Mesendoderm (in vitro differentiated cells): Measurements from ENCODE around the gene NTNG1.
"Not testable (repeated sequence)": the region's sequence is repeated elsewhere in the genome, so short reads cannot be mapped to it uniquely, and the experiment has no call there.

ENCODE experiments used
- DNase-seq: peaks from one replicate; pipeline ENCODE4 v3.0.0; 2013
- H2AK5ac ChIP-seq: 2 replicates; pipeline ENCODE4 v1.6.1; 2013; ENCODE audit warnings: low read length, inconsistent platforms
- H2BK120ac ChIP-seq: 2 replicates; pipeline ENCODE4 v1.6.1; 2013; ENCODE audit warnings: low read depth, mild to moderate bottlenecking, low read length, moderate library complexity, mixed read lengths
- H2BK15ac ChIP-seq: replicated peaks from 2 replicates; pipeline ENCODE4 v1.6.1; 2013; ENCODE audit warnings: low read depth, mild to moderate bottlenecking, moderate library complexity
- H2BK5ac ChIP-seq: 2 replicates; pipeline ENCODE4 v1.6.1; 2013; ENCODE audit warnings: low read length, inconsistent platforms
- H3K18ac ChIP-seq: 2 replicates; pipeline ENCODE4 v1.6.1; 2013; ENCODE audit warnings: mild to moderate bottlenecking, low read length, mixed read lengths
- H3K23ac ChIP-seq: one replicate; pipeline ENCODE4 v1.6.1; 2013; ENCODE audit warnings: low read length
- H3K27ac ChIP-seq: 2 replicates; pipeline ENCODE4 v1.5.1; 2013; ENCODE audit warnings: low read depth, mild to moderate bottlenecking, inconsistent platforms, low read length, moderate library complexity
- H3K27me3 ChIP-seq: 2 replicates; pipeline ENCODE4 v1.6.1; 2013; ENCODE audit warnings: low read length, control low read depth, mild to moderate bottlenecking, inconsistent platforms; ENCODE audit not compliant: insufficient read depth, poor library complexity
- H3K36me3 ChIP-seq: 2 replicates; pipeline ENCODE4 v1.6.1; 2013; ENCODE audit warnings: low read length, inconsistent platforms; ENCODE audit not compliant: control insufficient read depth, insufficient read depth
- H3K4ac ChIP-seq: one replicate; pipeline ENCODE4 v1.6.1; 2013; ENCODE audit warnings: low read depth, mild to moderate bottlenecking, low read length, moderate library complexity
- H3K4me1 ChIP-seq: 2 replicates; pipeline ENCODE4 v1.6.1; 2013; ENCODE audit warnings: low read depth, low read length, inconsistent platforms; ENCODE audit not compliant: control insufficient read depth
- H3K4me2 ChIP-seq: 2 replicates; pipeline ENCODE4 v1.6.1; 2013; ENCODE audit warnings: low read length
- H3K4me3 ChIP-seq: 2 replicates; pipeline ENCODE4 v1.5.1; 2013; ENCODE audit warnings: mild to moderate bottlenecking, low read length
- H3K56ac ChIP-seq: one replicate; pipeline ENCODE4 v1.6.1; 2013; ENCODE audit warnings: low read length
- H3K79me1 ChIP-seq: 2 replicates; pipeline ENCODE4 v1.6.1; 2013; ENCODE audit warnings: low read length, inconsistent platforms
- H3K79me2 ChIP-seq: 2 replicates; pipeline ENCODE4 v1.6.1; 2013; ENCODE audit warnings: mild to moderate bottlenecking, low read length; ENCODE audit not compliant: control insufficient read depth, insufficient read depth
- H3K9ac ChIP-seq: 2 replicates; pipeline ENCODE4 v1.6.1; 2013; ENCODE audit warnings: low read length, inconsistent platforms
- H4K5ac ChIP-seq: one replicate; pipeline ENCODE4 v1.6.1; 2013; ENCODE audit warnings: low read length
- H4K8ac ChIP-seq: one replicate; pipeline ENCODE4 v1.6.1; 2013; ENCODE audit warnings: low read depth, mild to moderate bottlenecking, control low read depth, low read length, moderate library complexity
- whole genome bisulfite sequencing: extraction: QIAGEN DNeasy Blood & Tissue Kit; methylation state at CpG from one replicate; pipeline ENCODE4 v1.1.7; 2013; ENCODE audit warnings: low lambda C conversion rate, missing lambda C conversion rate; ENCODE audit not compliant: insufficient coverage; ENCODE audit errors: extremely low coverage; 5-methylcytosine and 5-hydroxymethylcytosine counted together

The NTNG1 gene

DNA sequence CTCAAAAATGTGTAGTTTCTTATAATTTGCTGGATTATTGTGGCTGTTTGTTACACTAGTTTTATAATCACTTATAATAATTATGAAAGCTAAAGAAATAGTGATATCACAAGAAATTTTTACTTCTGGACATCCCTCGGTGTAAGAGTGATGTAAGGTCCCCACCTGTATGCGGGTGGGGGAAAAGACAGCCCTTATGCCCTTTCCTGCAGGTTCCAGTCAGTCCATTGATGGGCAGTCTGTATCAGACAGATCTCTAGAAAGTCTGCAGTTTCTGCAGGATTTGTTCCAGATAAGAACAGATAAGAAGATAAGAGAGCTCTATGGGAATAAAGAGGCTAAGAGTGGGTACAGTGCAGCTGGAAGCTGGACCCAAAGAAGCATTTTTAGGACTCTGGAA lies 89.3 kb downstream of the NTNG1 start:
- no peak overlapping the region for H3K23ac ChIP-seq
- no peak overlapping the region for H2BK15ac ChIP-seq
- no peak overlapping the region for H2BK120ac ChIP-seq
- no peaks in the 10 kb centered on the region for H3K27me3 ChIP-seq
- no peak overlapping the region for H4K5ac ChIP-seq
- no CpG with 5 or more reads among the region's 2 CpGs for WGBS
- H3K4me2 ChIP-seq = no peak overlapping the region
- H2BK5ac ChIP-seq = no peak overlapping the region
- H3K27ac ChIP-seq = no peak overlapping the region
- H3K4me1 ChIP-seq = peaks cover 3% of the 10 kb centered on the region
- H3K4me3 ChIP-seq = no peak overlapping the region
- H3K56ac ChIP-seq = no peak overlapping the region
- H3K9ac ChIP-seq = no peak overlapping the region
- no peak overlapping the region for H2AK5ac ChIP-seq
- no peak overlapping the region for H3K4ac ChIP-seq
- H3K79me1 ChIP-seq = no peaks in the 10 kb centered on the region
- no peaks in the 10 kb centered on the region for H3K36me3 ChIP-seq
- H3K18ac ChIP-seq = no peak overlapping the region
- H4K8ac ChIP-seq = no peak overlapping the region
- H3K79me2 ChIP-seq = no peaks in the 10 kb centered on the region
- no peak for DNase-seq

DNA sequence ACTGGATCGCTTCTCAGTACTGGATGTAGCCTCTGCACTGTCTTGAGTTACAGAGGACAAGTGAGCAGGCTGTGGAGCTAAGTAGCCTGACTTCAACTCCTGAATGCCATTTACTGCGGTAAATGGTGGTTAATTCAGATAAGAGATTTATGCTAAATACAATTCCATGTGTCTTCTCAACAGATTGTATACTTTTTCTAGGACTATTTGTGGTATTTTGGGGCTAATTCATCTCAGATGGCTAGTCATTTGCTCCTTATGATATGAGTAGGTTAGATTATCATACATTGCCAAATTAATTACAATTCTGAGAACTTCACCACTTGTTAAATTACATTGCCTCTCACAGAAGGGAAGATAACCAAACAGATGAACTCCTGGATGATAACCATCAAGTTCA lies 90.5 kb downstream of the NTNG1 start:
- Histone ChIP-seq H3K9ac (no peak overlapping the region), H3K23ac (no peak overlapping the region), H2AK5ac (no peak overlapping the region), H4K5ac (no peak overlapping the region), H3K27ac (no peak overlapping the region), H3K4ac (no peak overlapping the region), H2BK15ac (no peak overlapping the region), H3K4me2 (no peak overlapping the region), H3K79me1 (no peaks in the 10 kb centered on the region), H3K27me3 (no peaks in the 10 kb centered on the region), H4K8ac (no peak overlapping the region), H3K56ac (no peak overlapping the region), H2BK5ac (no peak overlapping the region), H2BK120ac (no peak overlapping the region), H3K4me3 (no peak overlapping the region), H3K36me3 (no peaks in the 10 kb centered on the region), H3K18ac (no peak overlapping the region), H3K4me1 (peaks cover 3% of the 10 kb centered on the region), H3K79me2 (no peaks in the 10 kb centered on the region)
- WGBS = no CpG with 5 or more reads among the region's 2 CpGs
- no peak for DNase-seq

DNA sequence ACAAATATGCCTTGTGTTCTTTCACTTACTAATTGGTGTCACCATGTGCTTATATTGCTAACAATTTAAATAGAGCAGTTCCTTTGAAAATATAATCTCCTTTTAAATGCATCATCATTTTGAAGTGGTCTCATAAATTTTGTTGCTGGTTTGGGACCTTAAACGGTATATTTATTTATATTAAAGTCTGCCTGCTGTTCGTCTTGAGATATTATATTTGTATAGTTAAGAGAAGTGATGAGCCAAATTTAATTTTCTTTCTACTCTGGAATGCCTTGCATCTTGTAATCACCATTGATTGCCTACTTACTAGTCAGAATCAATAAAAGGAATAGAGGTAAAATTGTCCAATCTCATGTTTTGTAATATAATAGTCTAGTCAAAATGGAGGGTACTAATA lies 91.6 kb downstream of the NTNG1 start:
- WGBS = no CpG with 5 or more reads among the region's 2 CpGs
- H2BK15ac ChIP-seq = no peak overlapping the region

DNA sequence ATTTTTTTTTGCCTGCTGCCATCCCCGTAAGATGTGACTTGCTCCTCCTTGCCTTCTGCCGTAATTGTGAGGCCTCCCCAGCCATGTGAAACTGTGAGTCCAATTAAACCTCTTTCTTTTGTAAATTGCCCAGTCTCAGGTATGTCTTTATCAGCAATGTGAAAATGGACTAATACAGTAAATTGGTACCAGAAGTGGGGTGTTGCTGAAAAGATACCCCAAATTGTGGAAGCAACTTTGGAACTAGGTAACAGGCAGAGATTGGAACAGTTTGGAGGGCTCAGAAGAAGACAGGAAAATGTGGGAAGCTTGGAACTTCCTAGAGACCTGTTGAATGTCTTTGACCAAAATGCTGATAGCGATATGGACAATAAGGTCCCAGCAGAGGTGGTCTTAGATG lies 95.9 kb downstream of the NTNG1 start:
- not testable (repeated sequence) for H3K4me2 ChIP-seq, H3K79me2 ChIP-seq, H3K18ac ChIP-seq, H3K9ac ChIP-seq, DNase-seq, H2AK5ac ChIP-seq, H2BK120ac ChIP-seq, H3K4me3 ChIP-seq, H3K79me1 ChIP-seq, H3K56ac ChIP-seq, H3K4me1 ChIP-seq, H3K23ac ChIP-seq, H3K4ac ChIP-seq, H4K5ac ChIP-seq, H2BK15ac ChIP-seq, H4K8ac ChIP-seq, H3K36me3 ChIP-seq, H3K27me3 ChIP-seq, H3K27ac ChIP-seq, H2BK5ac ChIP-seq
- no CpG with 5 or more reads among the region's 3 CpGs for WGBS

More for the DNA sequence above, 91.6 kb downstream of the NTNG1 start:
- H3K9ac ChIP-seq = no peak overlapping the region
- no peak overlapping the region for H2AK5ac ChIP-seq
- no peak overlapping the region for H3K56ac ChIP-seq
- H3K36me3 ChIP-seq = no peaks in the 10 kb centered on the region
- no peak overlapping the region for H2BK5ac ChIP-seq
- H4K5ac ChIP-seq = no peak overlapping the region
- H3K4me3 ChIP-seq = no peak overlapping the region
- H3K23ac ChIP-seq = no peak overlapping the region
- H4K8ac ChIP-seq = no peak overlapping the region
- no peak overlapping the region for H3K4ac ChIP-seq
- H3K27me3 ChIP-seq = no peaks in the 10 kb centered on the region
- DNase-seq = no peak
- H3K79me1 ChIP-seq = no peaks in the 10 kb centered on the region
- H3K4me1 ChIP-seq = peaks cover 3% of the 10 kb centered on the region
- no peak overlapping the region for H3K18ac ChIP-seq
- no peak overlapping the region for H3K27ac ChIP-seq
- no peak overlapping the region for H3K4me2 ChIP-seq
- H3K79me2 ChIP-seq = no peaks in the 10 kb centered on the region
- no peak overlapping the region for H2BK120ac ChIP-seq

DNA sequence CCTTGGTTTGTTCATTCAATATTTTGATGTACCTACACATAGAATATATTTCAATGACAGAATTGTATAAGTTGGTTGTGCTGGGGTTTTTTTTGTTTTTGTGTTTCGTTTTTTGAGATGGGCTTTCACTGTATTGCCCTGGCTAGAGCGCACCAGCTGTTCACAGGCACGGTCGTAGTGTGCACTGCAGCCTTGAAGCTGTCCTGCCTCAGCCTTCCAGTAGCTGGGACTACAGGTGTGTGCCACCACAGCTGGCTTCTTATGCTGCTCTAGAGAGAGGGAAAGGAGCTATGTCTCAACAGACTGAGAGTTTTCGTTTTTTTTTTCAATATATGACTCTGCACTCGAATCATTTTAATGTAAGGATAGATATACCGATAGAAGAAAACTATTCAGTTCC lies 102.6 kb downstream of the NTNG1 start:
- H3K23ac ChIP-seq = no peak overlapping the region
- no peaks in the 10 kb centered on the region for H3K36me3 ChIP-seq
- no peak overlapping the region for H3K27ac ChIP-seq
- no peak for DNase-seq
- no peak overlapping the region for H2BK5ac ChIP-seq
- H3K79me1 ChIP-seq = no peaks in the 10 kb centered on the region
- H3K4me1 ChIP-seq = no peaks in the 10 kb centered on the region
- no peak overlapping the region for H2BK120ac ChIP-seq
- no peak overlapping the region for H2AK5ac ChIP-seq
- H4K5ac ChIP-seq = no peak overlapping the region
- H3K27me3 ChIP-seq = no peaks in the 10 kb centered on the region
- no peak overlapping the region for H3K18ac ChIP-seq
- no peak overlapping the region for H3K4me3 ChIP-seq
- no peak overlapping the region for H3K9ac ChIP-seq
- no CpG with 5 or more reads among the region's 7 CpGs for WGBS
- H3K4ac ChIP-seq = no peak overlapping the region
- H3K79me2 ChIP-seq = no peaks in the 10 kb centered on the region
- H4K8ac ChIP-seq = no peak overlapping the region
- no peak overlapping the region for H3K56ac ChIP-seq
- no peak overlapping the region for H3K4me2 ChIP-seq
- H2BK15ac ChIP-seq = no peak overlapping the region

DNA sequence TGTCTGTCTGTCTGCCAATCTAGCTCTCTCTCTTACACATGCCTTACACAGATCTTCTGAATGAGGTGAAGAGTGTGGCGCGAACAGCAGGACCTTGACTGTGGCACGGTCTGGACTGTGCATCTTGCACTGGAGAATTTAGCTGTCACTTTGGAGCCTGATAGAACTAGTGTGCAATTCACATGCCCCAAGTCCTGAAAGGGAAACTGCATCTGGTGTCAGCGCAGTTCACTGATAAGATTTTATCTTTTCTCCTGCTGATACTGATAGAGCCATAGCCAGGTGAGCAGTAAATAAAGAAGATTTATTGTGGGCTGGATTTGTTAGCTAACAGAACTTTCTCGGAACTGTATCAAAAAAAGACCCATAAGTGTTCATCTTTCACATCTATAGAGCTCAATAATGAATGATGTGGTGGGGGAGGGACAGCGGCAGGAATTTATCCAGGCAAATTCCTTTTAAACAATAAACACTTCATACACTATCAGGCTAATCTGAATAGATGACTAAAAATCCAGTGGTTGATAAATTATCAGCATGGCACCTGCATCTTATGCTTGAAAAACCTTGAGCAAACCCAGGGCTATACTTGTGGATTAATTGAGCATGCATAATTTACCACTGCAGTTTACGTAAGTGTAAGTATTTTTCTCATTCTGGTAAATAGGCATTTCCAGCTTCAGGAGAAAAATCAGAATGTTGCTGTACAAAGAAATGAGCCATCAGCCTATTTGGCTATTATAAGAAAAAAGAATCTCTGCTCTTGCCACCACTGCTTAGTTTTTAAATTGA lies 104.1 kb downstream of the NTNG1 start:
- Histone ChIP-seq H3K27ac (no peak overlapping the region), H2BK5ac (no peak overlapping the region), H2AK5ac (no peak overlapping the region), H3K23ac (no peak overlapping the region), H3K9ac (no peak overlapping the region), H3K18ac (no peak overlapping the region), H2BK15ac (no peak overlapping the region), H3K4me2 (no peak overlapping the region), H3K56ac (no peak overlapping the region), H2BK120ac (no peak overlapping the region), H4K5ac (no peak overlapping the region), H3K27me3 (no peaks in the 10 kb centered on the region), H4K8ac (no peak overlapping the region), H3K4me3 (no peak overlapping the region), H3K79me2 (no peaks in the 10 kb centered on the region), H3K36me3 (no peaks in the 10 kb centered on the region), H3K4ac (no peak overlapping the region), H3K4me1 (no peaks in the 10 kb centered on the region), H3K79me1 (no peaks in the 10 kb centered on the region)
- no peak for DNase-seq
- no CpG with 5 or more reads among the region's 7 CpGs for WGBS
